Neural cell (in vitro differentiated cells): Measurements from ENCODE around the gene ZNF14.

Experiments used
- EP300 ChIP-seq: fragments of 450-650 bp; conservative IDR thresholded peaks from 2 replicates; pipeline ENCODE4 v1.6.1; 2014; ENCODE audit warnings: antibody characterized with exemption, mild to moderate bottlenecking, moderate library complexity; ENCODE audit not compliant: poor library complexity, severe bottlenecking
- EZH2 ChIP-seq: fragments of 200-600, 300-800 bp; shearing (Covaris generic), sonication (generic); IDR thresholded peaks from 2 replicates; pipeline ENCODE4 v1.6.1; 2014; ENCODE audit warnings: antibody characterized with exemption, low read length, borderline replicate concordance, mild to moderate bottlenecking; ENCODE audit not compliant: insufficient read depth, poor library complexity, severe bottlenecking
- MXI1 ChIP-seq: fragments of 450-650 bp; conservative IDR thresholded peaks from 2 replicates; pipeline ENCODE4 v1.6.1; 2014; ENCODE audit warnings: antibody characterized with exemption, mild to moderate bottlenecking; ENCODE audit not compliant: poor library complexity, severe bottlenecking
- RAD21 ChIP-seq: fragments of 450-650 bp; conservative IDR thresholded peaks from 2 replicates; pipeline ENCODE4 v1.6.1; 2014; ENCODE audit warnings: antibody characterized with exemption, mild to moderate bottlenecking, moderate library complexity
- SMC3 ChIP-seq: fragments of 450-650 bp; conservative IDR thresholded peaks from 2 replicates; pipeline ENCODE4 v1.6.1; 2014; ENCODE audit warnings: antibody characterized with exemption, mild to moderate bottlenecking, moderate library complexity; ENCODE audit not compliant: poor library complexity
- TAF1 ChIP-seq: IDR thresholded peaks from 2 replicates; pipeline ENCODE4 v1.6.1; 2012; ENCODE audit warnings: low read depth
- TF ChIP-seq, protein P1 (sequence below): fragments of 450-650 bp; IDR thresholded peaks from 2 replicates; pipeline ENCODE4 v1.5.1; 2014; ENCODE audit warnings: antibody characterized with exemption, mild to moderate bottlenecking, moderate library complexity; ENCODE audit not compliant: poor library complexity, severe bottlenecking
- TF ChIP-seq, protein P2 (sequence below): IDR thresholded peaks from 2 replicates; pipeline ENCODE4 v1.6.1; 2012; ENCODE audit warnings: borderline replicate concordance

DNA sequence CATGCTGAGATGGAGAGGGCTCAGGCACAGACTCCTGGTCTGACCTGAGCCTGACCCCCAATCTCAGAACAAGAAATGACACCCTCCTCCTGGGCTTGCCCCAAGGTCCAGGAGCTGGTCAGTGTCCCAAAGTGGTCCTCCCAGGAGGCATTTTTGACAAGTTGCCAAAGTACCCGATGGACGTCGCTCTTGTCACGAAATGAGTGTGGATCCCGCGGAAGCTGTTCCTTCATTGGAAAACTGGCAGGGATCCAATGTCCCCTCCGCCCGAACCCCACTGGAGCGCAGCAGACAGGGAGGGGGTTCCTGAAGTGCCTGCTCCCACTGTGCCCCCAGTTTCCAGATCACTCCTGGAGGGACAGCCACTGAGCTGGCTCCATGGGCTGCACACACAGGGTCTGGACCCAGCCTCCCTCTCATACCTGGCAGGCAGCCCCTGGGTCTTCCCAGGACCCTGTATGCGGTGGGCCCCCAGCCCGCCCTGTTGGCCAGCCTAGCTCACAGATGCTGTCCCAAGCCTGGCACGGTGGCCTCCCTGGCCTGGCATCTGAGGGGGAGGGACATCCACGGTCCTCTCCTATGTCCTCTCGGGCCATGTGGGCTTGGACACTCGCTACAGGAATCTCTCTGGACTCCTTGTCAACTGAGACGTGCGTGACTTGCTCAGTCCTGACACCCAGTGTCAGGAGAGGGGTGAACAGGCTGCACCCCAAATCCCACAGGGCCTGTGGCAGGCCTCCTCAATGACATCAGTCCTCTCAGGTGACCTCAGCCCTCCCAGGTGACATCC lies 12.8 kb upstream of the ZNF14 start:
- TF ChIP-seq, protein P1, sequence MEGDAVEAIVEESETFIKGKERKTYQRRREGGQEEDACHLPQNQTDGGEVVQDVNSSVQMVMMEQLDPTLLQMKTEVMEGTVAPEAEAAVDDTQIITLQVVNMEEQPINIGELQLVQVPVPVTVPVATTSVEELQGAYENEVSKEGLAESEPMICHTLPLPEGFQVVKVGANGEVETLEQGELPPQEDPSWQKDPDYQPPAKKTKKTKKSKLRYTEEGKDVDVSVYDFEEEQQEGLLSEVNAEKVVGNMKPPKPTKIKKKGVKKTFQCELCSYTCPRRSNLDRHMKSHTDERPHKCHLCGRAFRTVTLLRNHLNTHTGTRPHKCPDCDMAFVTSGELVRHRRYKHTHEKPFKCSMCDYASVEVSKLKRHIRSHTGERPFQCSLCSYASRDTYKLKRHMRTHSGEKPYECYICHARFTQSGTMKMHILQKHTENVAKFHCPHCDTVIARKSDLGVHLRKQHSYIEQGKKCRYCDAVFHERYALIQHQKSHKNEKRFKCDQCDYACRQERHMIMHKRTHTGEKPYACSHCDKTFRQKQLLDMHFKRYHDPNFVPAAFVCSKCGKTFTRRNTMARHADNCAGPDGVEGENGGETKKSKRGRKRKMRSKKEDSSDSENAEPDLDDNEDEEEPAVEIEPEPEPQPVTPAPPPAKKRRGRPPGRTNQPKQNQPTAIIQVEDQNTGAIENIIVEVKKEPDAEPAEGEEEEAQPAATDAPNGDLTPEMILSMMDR, result no peak
- no peak for TF ChIP-seq RAD21
- TF ChIP-seq TAF1, result no peak
- no peak for TF ChIP-seq MXI1
- TF ChIP-seq EP300, result no peak
- TF ChIP-seq, protein P2, sequence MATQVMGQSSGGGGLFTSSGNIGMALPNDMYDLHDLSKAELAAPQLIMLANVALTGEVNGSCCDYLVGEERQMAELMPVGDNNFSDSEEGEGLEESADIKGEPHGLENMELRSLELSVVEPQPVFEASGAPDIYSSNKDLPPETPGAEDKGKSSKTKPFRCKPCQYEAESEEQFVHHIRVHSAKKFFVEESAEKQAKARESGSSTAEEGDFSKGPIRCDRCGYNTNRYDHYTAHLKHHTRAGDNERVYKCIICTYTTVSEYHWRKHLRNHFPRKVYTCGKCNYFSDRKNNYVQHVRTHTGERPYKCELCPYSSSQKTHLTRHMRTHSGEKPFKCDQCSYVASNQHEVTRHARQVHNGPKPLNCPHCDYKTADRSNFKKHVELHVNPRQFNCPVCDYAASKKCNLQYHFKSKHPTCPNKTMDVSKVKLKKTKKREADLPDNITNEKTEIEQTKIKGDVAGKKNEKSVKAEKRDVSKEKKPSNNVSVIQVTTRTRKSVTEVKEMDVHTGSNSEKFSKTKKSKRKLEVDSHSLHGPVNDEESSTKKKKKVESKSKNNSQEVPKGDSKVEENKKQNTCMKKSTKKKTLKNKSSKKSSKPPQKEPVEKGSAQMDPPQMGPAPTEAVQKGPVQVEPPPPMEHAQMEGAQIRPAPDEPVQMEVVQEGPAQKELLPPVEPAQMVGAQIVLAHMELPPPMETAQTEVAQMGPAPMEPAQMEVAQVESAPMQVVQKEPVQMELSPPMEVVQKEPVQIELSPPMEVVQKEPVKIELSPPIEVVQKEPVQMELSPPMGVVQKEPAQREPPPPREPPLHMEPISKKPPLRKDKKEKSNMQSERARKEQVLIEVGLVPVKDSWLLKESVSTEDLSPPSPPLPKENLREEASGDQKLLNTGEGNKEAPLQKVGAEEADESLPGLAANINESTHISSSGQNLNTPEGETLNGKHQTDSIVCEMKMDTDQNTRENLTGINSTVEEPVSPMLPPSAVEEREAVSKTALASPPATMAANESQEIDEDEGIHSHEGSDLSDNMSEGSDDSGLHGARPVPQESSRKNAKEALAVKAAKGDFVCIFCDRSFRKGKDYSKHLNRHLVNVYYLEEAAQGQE, result no peak
- TF ChIP-seq SMC3, result no peak
- no peak for TF ChIP-seq EZH2
